H9 (cell line): Measurements from ENCODE around the gene TFF1. TPM values are rescaled to one million over a fixed set of nuclear protein-coding genes. Genes with fewer than 3 reads are reported as not detected.

Experiments used
- DNase-seq: peaks from one replicate; pipeline ENCODE4 v3.0.0-alpha.2; 2017
- H2AFZ ChIP-seq: one replicate; pipeline ENCODE4 v1.6.1; 2013; ENCODE audit warnings: mild to moderate bottlenecking, low read length, control low read depth, moderate library complexity
- H2AK5ac ChIP-seq: 2 replicates; pipeline ENCODE4 v1.6.1; 2013; ENCODE audit warnings: low read length, control low read depth, mixed read lengths; ENCODE audit not compliant: insufficient read length
- H2BK120ac ChIP-seq: one replicate; pipeline ENCODE4 v1.6.1; 2013; ENCODE audit warnings: low read depth, mild to moderate bottlenecking, low read length, control low read depth, inconsistent platforms; ENCODE audit not compliant: poor library complexity, severe bottlenecking
- H2BK12ac ChIP-seq: 2 replicates; pipeline ENCODE4 v1.6.1; 2013; ENCODE audit warnings: low read length, control low read depth, mixed read lengths, low read depth; ENCODE audit not compliant: insufficient read length
- H2BK15ac ChIP-seq: 2 replicates; pipeline ENCODE4 v1.6.1; 2013; ENCODE audit warnings: low read depth, low read length, control low read depth
- H2BK20ac ChIP-seq: one replicate; pipeline ENCODE4 v1.6.1; 2013; ENCODE audit warnings: low read depth, mild to moderate bottlenecking, low read length, control low read depth, inconsistent platforms; ENCODE audit not compliant: poor library complexity, severe bottlenecking
- H2BK5ac ChIP-seq: 2 replicates; pipeline ENCODE4 v1.6.1; 2013; ENCODE audit warnings: low read length, control low read depth, mixed read lengths; ENCODE audit not compliant: insufficient read length
- H3K14ac ChIP-seq: 2 replicates; pipeline ENCODE4 v1.6.1; 2013; ENCODE audit warnings: low read length, control low read depth; ENCODE audit not compliant: insufficient read depth
- H3K18ac ChIP-seq: 2 replicates; pipeline ENCODE4 v1.6.1; 2013; ENCODE audit warnings: low read depth, mild to moderate bottlenecking, mixed read lengths, low read length, control low read depth; ENCODE audit not compliant: insufficient read length
- H3K23ac ChIP-seq: 2 replicates; pipeline ENCODE4 v1.6.1; 2013; ENCODE audit warnings: low read length, control low read depth, mixed read lengths, low read depth; ENCODE audit not compliant: insufficient read length
- H3K23me2 ChIP-seq: 2 replicates; pipeline ENCODE4 v1.6.1; 2013; ENCODE audit warnings: low read depth, mild to moderate bottlenecking, mixed read lengths, low read length, control low read depth; ENCODE audit not compliant: insufficient read length, poor library complexity, severe bottlenecking
- H3K27ac ChIP-seq: 2 replicates; pipeline ENCODE4 v1.5.1; 2013; ENCODE audit warnings: low read length, control low read depth, mixed read lengths, low read depth; ENCODE audit not compliant: insufficient read length
- H3K27me3 ChIP-seq: 2 replicates; pipeline ENCODE4 v1.6.1; 2013; ENCODE audit warnings: low read length, control low read depth, inconsistent platforms; ENCODE audit not compliant: insufficient read depth
- H3K4ac ChIP-seq: 2 replicates; pipeline ENCODE4 v1.6.1; 2013; ENCODE audit warnings: low read depth, mild to moderate bottlenecking, control low read depth, inconsistent platforms, low read length, moderate library complexity
- H3K4me1 ChIP-seq: 2 replicates; pipeline ENCODE4 v1.6.1; 2013; ENCODE audit warnings: low read length, control low read depth, inconsistent platforms; ENCODE audit not compliant: insufficient read depth
- H3K4me2 ChIP-seq: 2 replicates; pipeline ENCODE4 v1.6.1; 2013; ENCODE audit warnings: low read length, control low read depth, mixed read lengths; ENCODE audit not compliant: insufficient read length, insufficient read depth
- H3K56ac ChIP-seq: 2 replicates; pipeline ENCODE4 v1.6.1; 2013; ENCODE audit warnings: low read depth, mild to moderate bottlenecking, mixed read lengths, low read length, control low read depth; ENCODE audit not compliant: insufficient read length
- H3K79me1 ChIP-seq: 2 replicates; pipeline ENCODE4 v1.6.1; 2013; ENCODE audit warnings: low read depth, mild to moderate bottlenecking, moderate library complexity, low read length, control low read depth, inconsistent platforms; ENCODE audit not compliant: insufficient read depth, poor library complexity, severe bottlenecking
- H3K79me2 ChIP-seq: 2 replicates; pipeline ENCODE4 v1.6.1; 2013; ENCODE audit warnings: low read length, control low read depth, inconsistent platforms; ENCODE audit not compliant: insufficient read depth
- H3K9ac ChIP-seq: 2 replicates; pipeline ENCODE4 v1.6.1; 2013; ENCODE audit warnings: low read length, control low read depth, mixed read lengths; ENCODE audit not compliant: insufficient read length; ENCODE audit errors: extremely low read depth
- H3K9me3 ChIP-seq: one replicate; pipeline ENCODE4 v1.6.1; 2013; ENCODE audit warnings: low read depth, low read length, inconsistent platforms; ENCODE audit not compliant: control insufficient read depth
- H3T11ph ChIP-seq: one replicate; pipeline ENCODE4 v1.6.1; 2013; ENCODE audit warnings: mild to moderate bottlenecking, low read length, control low read depth, inconsistent platforms
- H4K20me1 ChIP-seq: one replicate; pipeline ENCODE4 v1.6.1; 2013; ENCODE audit not compliant: control insufficient read depth, insufficient read length, insufficient read depth
- H4K5ac ChIP-seq: 2 replicates; pipeline ENCODE4 v1.6.1; 2013; ENCODE audit warnings: low read depth, mild to moderate bottlenecking, mixed read lengths, low read length, control low read depth; ENCODE audit not compliant: insufficient read length
- H4K8ac ChIP-seq: replicated peaks from 2 replicates; pipeline ENCODE4 v1.6.1; 2013; ENCODE audit warnings: low read length, control low read depth, mixed read lengths, low read depth; ENCODE audit not compliant: insufficient read length
- H4K91ac ChIP-seq: 2 replicates; pipeline ENCODE4 v1.6.1; 2013; ENCODE audit warnings: low read depth, mild to moderate bottlenecking, moderate library complexity, mixed read lengths, low read length, control low read depth; ENCODE audit not compliant: insufficient read length
- H3K27ac Mint-ChIP-seq, 3 experiments: 2 replicates in 2 of 3; 3 replicates in 1 of 3; pipeline ENCODE4 v1.8.0; 2020 to 2021; ENCODE audit warnings: mixed read lengths in 3 of 3, mild to moderate bottlenecking in 1 of 3, moderate library complexity in 1 of 3
- H3K27me3 Mint-ChIP-seq: 2 replicates; pipeline ENCODE4 v1.8.0; 2021; ENCODE audit warnings: low read depth, mild to moderate bottlenecking, moderate library complexity, mixed read lengths
- H3K36me3 Mint-ChIP-seq, 3 experiments: 2 replicates in 2 of 3; 3 replicates in 1 of 3; pipeline ENCODE4 v1.8.0; 2020 to 2021; ENCODE audit warnings: low read depth in 3 of 3, mixed read lengths in 3 of 3; ENCODE audit not compliant: insufficient read depth in 1 of 3
- H3K4me1 Mint-ChIP-seq, 2 experiments: 2 replicates each; pipeline ENCODE4 v1.8.0; 2020; ENCODE audit warnings: mixed read lengths in 2 of 2
- H3K4me3 Mint-ChIP-seq, 2 experiments: 2 replicates in 1 of 2; 3 replicates in 1 of 2; pipeline ENCODE4 v1.8.0; 2020 to 2021; ENCODE audit warnings: mild to moderate bottlenecking in 2 of 2, mixed read lengths in 2 of 2, moderate library complexity in 1 of 2
- H3K9me3 Mint-ChIP-seq, 2 experiments: 2 replicates in 1 of 2; 3 replicates in 1 of 2; pipeline ENCODE4 v1.8.0; 2020; ENCODE audit warnings: mild to moderate bottlenecking in 2 of 2, mixed read lengths in 2 of 2, moderate library complexity in 1 of 2
- WGBS: extraction: QIAGEN DNeasy Blood & Tissue Kit; methylation state at CpG from one replicate; pipeline ENCODE4 v1.1.7; 2013; ENCODE audit warnings: missing lambda C conversion rate, low lambda C conversion rate, mixed read lengths; ENCODE audit not compliant: insufficient read length; ENCODE audit errors: extremely low coverage; 5-methylcytosine and 5-hydroxymethylcytosine counted together
- long read RNA-seq: library from polyadenylated mRNA; unstranded; transcript quantifications from one replicate; pipeline ENCODE4 v2.0.0, GENCODE V29; 2020
- total RNA-seq: library from RNA; stranded (reverse); gene quantifications from 2 replicates; pipeline ENCODE4 v1.2.1, GENCODE V29; 2021
- TF ChIP-seq, protein P1 (sequence below): fragments of 200-600 bp; sonication (generic); conservative IDR thresholded peaks from 3 replicates; pipeline ENCODE4 v1.8.0; 2021; ENCODE audit warnings: antibody characterized with exemption, mild to moderate bottlenecking

The TFF1 gene
- not detected in 2 replicates for total RNA-seq
- long read RNA-seq = 0 reads

DNA sequence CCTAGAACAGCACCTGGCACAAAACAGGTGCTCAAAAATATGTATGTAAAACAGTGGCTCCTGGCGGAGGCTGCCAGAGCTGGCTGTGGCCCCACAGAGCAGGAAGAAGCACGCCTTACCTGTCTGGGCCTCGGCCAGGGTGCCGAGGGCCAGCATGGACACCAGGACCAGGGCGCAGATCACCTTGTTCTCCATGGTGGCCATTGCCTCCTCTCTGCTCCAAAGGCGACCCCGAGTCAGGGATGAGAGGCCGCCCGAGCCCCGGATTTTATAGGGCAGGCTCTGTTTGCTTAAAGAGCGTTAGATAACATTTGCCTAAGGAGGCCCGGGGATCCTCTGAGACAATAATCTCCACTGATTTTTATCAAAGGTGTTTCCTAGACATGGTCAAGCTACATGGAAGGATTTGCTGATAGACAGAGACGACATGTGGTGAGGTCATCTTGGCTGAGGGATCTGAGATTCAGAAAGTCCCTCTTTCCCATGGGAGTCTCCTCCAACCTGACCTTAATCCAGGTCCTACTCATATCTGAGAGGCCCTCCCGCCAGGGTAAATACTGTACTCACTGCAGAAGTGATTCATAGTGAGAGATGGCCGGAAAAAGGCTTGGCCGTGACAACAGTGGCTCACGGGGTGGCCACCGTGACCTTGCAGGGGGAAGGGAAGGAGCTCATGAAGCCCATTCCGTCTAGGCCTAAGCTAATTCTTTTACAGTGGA, at the start of gene TFF1:
Gene TFF1 (minus strand): TSS at position 244 of the 719 bp plus-strand sequence. CDS start 40 bp downstream, at position 204.
- H3K9me3 Mint-ChIP-seq = no peaks in the 10 kb centered on the region; a peak in 1 of 5 replicates
- Histone ChIP-seq H2AK5ac (no peak within 1 kb of the TSS), H2AFZ (no peak within 1 kb of the TSS), H3T11ph (no peak within 1 kb of the TSS), H3K9me3 (no peaks in the 10 kb centered on the region), H2BK120ac (no peak within 1 kb of the TSS), H3K56ac (no peak within 1 kb of the TSS), H3K23ac (no peak within 1 kb of the TSS), H2BK20ac (no peak within 1 kb of the TSS), H3K23me2 (no peaks in the 10 kb centered on the region), H3K4me1 (no peaks in the 10 kb centered on the region; the same call in 1 of the 2 replicates), H2BK15ac (no peak within 1 kb of the TSS), H2BK12ac (no peak within 1 kb of the TSS), H3K18ac (no peak within 1 kb of the TSS), H3K14ac (no peak within 1 kb of the TSS), H3K4ac (no peak within 1 kb of the TSS), H2BK5ac (no peak within 1 kb of the TSS), H3K4me2 (no peak within 1 kb of the TSS), H3K9ac (no peak within 1 kb of the TSS), H4K91ac (no peak within 1 kb of the TSS), H3K79me1 (no peaks in the 10 kb centered on the region), H3K27me3 (no peaks in the 10 kb centered on the region), H4K20me1 (no peaks in the 10 kb centered on the region), H4K5ac (no peak within 1 kb of the TSS), H4K8ac (no peak within 1 kb of the TSS), H3K79me2 (no peaks in the 10 kb centered on the region), H3K27ac (no peak within 1 kb of the TSS)
- no peak for DNase-seq
- no CpG with 5 or more reads among the region's 19 CpGs for WGBS
- H3K36me3 Mint-ChIP-seq = no peaks in the 10 kb centered on the region; a peak in 1 of 7 replicates
- peak within 1 kb of the TSS; percentile 44 to 59 (median 56); a peak in 4 of 7 replicates for H3K27ac Mint-ChIP-seq
- peaks cover 0 to 2% of the 10 kb centered on the region in 2 experiments; a peak in 1 of 4 replicates for H3K4me1 Mint-ChIP-seq
- H3K4me3 Mint-ChIP-seq = no peak within 1 kb of the TSS
- H3K27me3 Mint-ChIP-seq = peaks cover 13% of the 10 kb centered on the region
- TF ChIP-seq, protein P1, sequence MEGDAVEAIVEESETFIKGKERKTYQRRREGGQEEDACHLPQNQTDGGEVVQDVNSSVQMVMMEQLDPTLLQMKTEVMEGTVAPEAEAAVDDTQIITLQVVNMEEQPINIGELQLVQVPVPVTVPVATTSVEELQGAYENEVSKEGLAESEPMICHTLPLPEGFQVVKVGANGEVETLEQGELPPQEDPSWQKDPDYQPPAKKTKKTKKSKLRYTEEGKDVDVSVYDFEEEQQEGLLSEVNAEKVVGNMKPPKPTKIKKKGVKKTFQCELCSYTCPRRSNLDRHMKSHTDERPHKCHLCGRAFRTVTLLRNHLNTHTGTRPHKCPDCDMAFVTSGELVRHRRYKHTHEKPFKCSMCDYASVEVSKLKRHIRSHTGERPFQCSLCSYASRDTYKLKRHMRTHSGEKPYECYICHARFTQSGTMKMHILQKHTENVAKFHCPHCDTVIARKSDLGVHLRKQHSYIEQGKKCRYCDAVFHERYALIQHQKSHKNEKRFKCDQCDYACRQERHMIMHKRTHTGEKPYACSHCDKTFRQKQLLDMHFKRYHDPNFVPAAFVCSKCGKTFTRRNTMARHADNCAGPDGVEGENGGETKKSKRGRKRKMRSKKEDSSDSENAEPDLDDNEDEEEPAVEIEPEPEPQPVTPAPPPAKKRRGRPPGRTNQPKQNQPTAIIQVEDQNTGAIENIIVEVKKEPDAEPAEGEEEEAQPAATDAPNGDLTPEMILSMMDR = no peak
